DND-41 (cell line): ENCODE results near the gene CTRB1.

ENCODE experiments used
- ATAC-seq: fragments of 200-7000 bp; cut with Tn5 transposase; 3 replicates; pipeline ENCODE4 v1.9.1; 2021; ENCODE audit warnings: low read depth; ENCODE audit not compliant: insufficient read depth
- DNase-seq: peaks from one replicate; pipeline ENCODE4 v3.0.0-alpha.2; 2020
- H2AFZ ChIP-seq: 2 replicates; pipeline ENCODE4 v1.6.0; 2012; ENCODE audit warnings: low read depth, low read length
- H3K27ac ChIP-seq: 2 replicates; pipeline ENCODE4 v1.5.1; 2012; ENCODE audit warnings: low read length, inconsistent platforms
- H3K27me3 ChIP-seq: fragments of 200-600 bp; sonication (generic); 2 replicates; pipeline ENCODE4 v1.6.0; 2012; ENCODE audit warnings: low read length, mild to moderate bottlenecking, inconsistent platforms; ENCODE audit not compliant: insufficient read depth, poor library complexity
- H3K36me3 ChIP-seq: 2 replicates; pipeline ENCODE4 v1.5.1; 2012; ENCODE audit warnings: low read length, inconsistent platforms; ENCODE audit not compliant: insufficient read depth
- H3K4me1 ChIP-seq: 2 replicates; pipeline ENCODE4 v1.5.1; 2012; ENCODE audit warnings: mild to moderate bottlenecking, low read length; ENCODE audit not compliant: insufficient read depth
- H3K4me2 ChIP-seq: 2 replicates; pipeline ENCODE4 v1.6.0; 2012; ENCODE audit warnings: mild to moderate bottlenecking, moderate library complexity, low read length, inconsistent platforms; ENCODE audit not compliant: insufficient read depth
- H3K4me3 ChIP-seq, 2 experiments: fragments of 200-600 bp in 1 of 2; shearing (Covaris generic) in 1 of 2; 2 replicates each; pipeline ENCODE4 v1.5.1; 2012 to 2016; ENCODE audit warnings: inconsistent platforms in 2 of 2, low read length in 2 of 2, mild to moderate bottlenecking in 2 of 2, low read depth in 1 of 2, moderate library complexity in 1 of 2
- H3K79me2 ChIP-seq: 2 replicates; pipeline ENCODE4 v1.6.0; 2012; ENCODE audit warnings: low read length, inconsistent platforms; ENCODE audit not compliant: insufficient read depth
- H3K9ac ChIP-seq: 2 replicates; pipeline ENCODE4 v1.6.0; 2012; ENCODE audit warnings: low read depth, mild to moderate bottlenecking, inconsistent platforms, low read length, moderate library complexity
- H3K9me3 ChIP-seq: 2 replicates; pipeline ENCODE4 v1.5.1; 2012; ENCODE audit warnings: low read length, moderate library complexity, mild to moderate bottlenecking, inconsistent platforms; ENCODE audit not compliant: insufficient read depth, severe bottlenecking
- H4K20me1 ChIP-seq: 2 replicates; pipeline ENCODE4 v1.6.0; 2012; ENCODE audit warnings: low read length; ENCODE audit not compliant: insufficient read depth
- EZH2 ChIP-seq: IDR thresholded peaks from 3 replicates; pipeline ENCODE4 v1.6.1; 2012; ENCODE audit warnings: borderline replicate concordance, low read depth, mild to moderate bottlenecking, moderate library complexity, low read length, inconsistent platforms; ENCODE audit not compliant: severe bottlenecking
- TF ChIP-seq, protein P1 (sequence below): IDR thresholded peaks from 2 replicates; pipeline ENCODE4 v1.5.1; 2012; ENCODE audit warnings: borderline replicate concordance, low read length, moderate library complexity, mild to moderate bottlenecking; ENCODE audit not compliant: poor library complexity, severe bottlenecking; ENCODE audit errors: extremely low read depth

Gene CTRB1

DNA sequence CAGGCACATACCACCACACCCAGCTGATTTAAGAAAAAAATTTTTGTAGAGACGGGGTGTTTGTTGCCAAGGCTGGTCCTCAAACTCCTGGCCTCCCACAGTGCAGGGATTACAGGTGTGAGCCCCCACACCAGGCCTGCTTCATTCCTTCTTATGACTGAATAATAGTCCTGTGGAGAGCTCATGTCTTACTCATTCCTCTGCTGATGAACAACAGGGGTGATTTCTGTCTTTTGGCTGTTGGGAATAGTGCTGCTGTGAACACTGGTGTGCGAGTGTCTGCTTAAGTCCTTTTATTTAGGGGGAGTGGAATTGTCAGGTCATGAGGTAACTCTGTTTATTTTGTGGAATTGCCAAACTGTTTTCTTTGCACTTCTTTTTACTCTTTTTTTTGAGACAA is 2.7 kb upstream of the CTRB1 start:
- TF ChIP-seq, protein P1, sequence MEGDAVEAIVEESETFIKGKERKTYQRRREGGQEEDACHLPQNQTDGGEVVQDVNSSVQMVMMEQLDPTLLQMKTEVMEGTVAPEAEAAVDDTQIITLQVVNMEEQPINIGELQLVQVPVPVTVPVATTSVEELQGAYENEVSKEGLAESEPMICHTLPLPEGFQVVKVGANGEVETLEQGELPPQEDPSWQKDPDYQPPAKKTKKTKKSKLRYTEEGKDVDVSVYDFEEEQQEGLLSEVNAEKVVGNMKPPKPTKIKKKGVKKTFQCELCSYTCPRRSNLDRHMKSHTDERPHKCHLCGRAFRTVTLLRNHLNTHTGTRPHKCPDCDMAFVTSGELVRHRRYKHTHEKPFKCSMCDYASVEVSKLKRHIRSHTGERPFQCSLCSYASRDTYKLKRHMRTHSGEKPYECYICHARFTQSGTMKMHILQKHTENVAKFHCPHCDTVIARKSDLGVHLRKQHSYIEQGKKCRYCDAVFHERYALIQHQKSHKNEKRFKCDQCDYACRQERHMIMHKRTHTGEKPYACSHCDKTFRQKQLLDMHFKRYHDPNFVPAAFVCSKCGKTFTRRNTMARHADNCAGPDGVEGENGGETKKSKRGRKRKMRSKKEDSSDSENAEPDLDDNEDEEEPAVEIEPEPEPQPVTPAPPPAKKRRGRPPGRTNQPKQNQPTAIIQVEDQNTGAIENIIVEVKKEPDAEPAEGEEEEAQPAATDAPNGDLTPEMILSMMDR, result no peak
- TF ChIP-seq EZH2, result no peak
- Histone ChIP-seq H3K79me2 (no peaks in the 10 kb centered on the region), H4K20me1 (no peaks in the 10 kb centered on the region), H2AFZ (no peak overlapping the region), H3K27me3 (no peaks in the 10 kb centered on the region), H3K27ac (no peak overlapping the region), H3K9ac (no peak overlapping the region), H3K4me3 (no peak overlapping the region), H3K4me2 (no peak overlapping the region), H3K4me1 (peaks cover 19% of the 10 kb centered on the region), H3K9me3 (no peaks in the 10 kb centered on the region), H3K36me3 (no peaks in the 10 kb centered on the region)
- ATAC-seq (no peak), DNase-seq (no peak)

- no peak overlapping the region for H3K27ac ChIP-seq
- H2AFZ ChIP-seq, result no peak overlapping the region
- no peak overlapping the region for H3K4me2 ChIP-seq
- no peak overlapping the region for H3K4me3 ChIP-seq
- DNase-seq (no peak), ATAC-seq (no peak)
- no peaks in the 10 kb centered on the region for H3K27me3 ChIP-seq
- no peaks in the 10 kb centered on the region for H3K79me2 ChIP-seq
- no peak for TF ChIP-seq EZH2
- TF ChIP-seq, protein P1, result no peak
- H3K4me1 ChIP-seq, result peaks cover 19% of the 10 kb centered on the region
- no peak overlapping the region for H3K9ac ChIP-seq
- no peaks in the 10 kb centered on the region for H3K36me3 ChIP-seq
- H3K9me3 ChIP-seq, result no peaks in the 10 kb centered on the region
- H4K20me1 ChIP-seq, result no peaks in the 10 kb centered on the region
Observed at GRCh38 chr16:75216576-75216975, 2.2 kb upstream of the CTRB1 start.

DNA sequence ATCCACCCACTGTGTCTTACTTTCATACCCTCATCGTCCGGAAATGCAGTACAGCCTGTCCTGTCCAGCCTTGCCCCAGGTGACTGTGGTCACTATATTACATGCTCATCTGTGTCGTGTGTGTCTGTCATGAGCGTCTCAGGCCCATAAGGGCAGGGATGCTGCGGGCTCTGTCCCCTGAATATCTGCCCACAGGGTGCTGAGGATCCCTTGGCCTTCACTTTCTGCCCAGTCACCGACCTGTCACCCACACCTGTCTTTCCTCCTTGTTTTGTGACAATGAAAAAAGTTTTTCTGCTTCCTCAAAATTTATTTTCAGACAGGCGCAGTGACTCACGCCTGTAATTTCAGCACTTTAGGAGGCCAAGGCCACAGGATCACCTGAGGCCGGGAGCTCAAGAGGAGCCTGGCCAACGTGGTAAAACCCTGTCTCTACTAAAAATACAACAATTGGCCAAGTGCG is 1.4 kb upstream of the CTRB1 start:
- no peak overlapping the region for H3K27ac ChIP-seq

More for the DNA sequence above, 1.4 kb upstream of the CTRB1 start:
- Histone ChIP-seq H3K36me3 (no peaks in the 10 kb centered on the region), H4K20me1 (no peaks in the 10 kb centered on the region), H3K4me3 (no peak overlapping the region), H3K9ac (no peak overlapping the region), H3K9me3 (no peaks in the 10 kb centered on the region), H2AFZ (no peak overlapping the region), H3K27me3 (no peaks in the 10 kb centered on the region), H3K79me2 (no peaks in the 10 kb centered on the region), H3K4me2 (no peak overlapping the region), H3K4me1 (peaks cover 19% of the 10 kb centered on the region)
- TF ChIP-seq EZH2, result no peak
- TF ChIP-seq, protein P1, result no peak
- DNase-seq (no peak), ATAC-seq (no peak)
